MM.1S (cell line): ENCODE measurements around the gene MLANA.
"Not testable (repeated sequence)": the region's sequence is repeated elsewhere in the genome, so short reads cannot be mapped to it uniquely, and the experiment has no call there.

Source experiments
- DNase-seq: peaks from one replicate; pipeline ENCODE4 v3.0.0-alpha.2; 2015
- H2AFZ ChIP-seq: fragments of 300-600 bp; sonication (generic); 2 replicates; pipeline ENCODE4 v1.6.0; 2016; ENCODE audit warnings: antibody characterized with exemption, low read length
- H3F3A ChIP-seq: fragments of 300-600 bp; sonication (generic); 2 replicates; pipeline ENCODE4 v1.6.1; 2016; ENCODE audit warnings: mild to moderate bottlenecking, antibody characterized with exemption, low read length, moderate library complexity, mixed read lengths; ENCODE audit not compliant: insufficient read depth
- H3K27ac ChIP-seq: fragments of 300-600 bp; sonication (generic); 2 replicates; pipeline ENCODE4 v1.5.1; 2016; ENCODE audit warnings: mild to moderate bottlenecking, low read length
- H3K27me3 ChIP-seq: fragments of 300-600 bp; sonication (generic); replicated peaks from 2 replicates; pipeline ENCODE4 v1.6.0; 2016; ENCODE audit warnings: low read length; ENCODE audit not compliant: insufficient read depth
- H3K36me3 ChIP-seq: fragments of 300-600 bp; sonication (generic); replicated peaks from 2 replicates; pipeline ENCODE4 v1.6.1; 2016; ENCODE audit warnings: mild to moderate bottlenecking, low read length, mixed read lengths; ENCODE audit not compliant: insufficient read depth
- H3K4me1 ChIP-seq: fragments of 300-600 bp; sonication (generic); 2 replicates; pipeline ENCODE4 v1.6.1; 2016; ENCODE audit warnings: low read length, mixed read lengths
- H3K4me2 ChIP-seq: fragments of 300-600 bp; sonication (generic); 2 replicates; pipeline ENCODE4 v1.6.0; 2016; ENCODE audit warnings: low read depth, low read length
- H3K4me3 ChIP-seq: fragments of 300-600 bp; sonication (generic); 2 replicates; pipeline ENCODE4 v1.5.1; 2016; ENCODE audit warnings: low read length, mixed read lengths
- H3K79me2 ChIP-seq: fragments of 300-600 bp; sonication (generic); 2 replicates; pipeline ENCODE4 v1.6.1; 2016; ENCODE audit warnings: mixed run types, low read length, mixed read lengths
- H3K9ac ChIP-seq: fragments of 300-600 bp; sonication (generic); 2 replicates; pipeline ENCODE4 v1.6.1; 2016; ENCODE audit warnings: low read length, mixed read lengths
- H3K9me2 ChIP-seq: fragments of 300-600 bp; sonication (generic); replicated peaks from 2 replicates; pipeline ENCODE4 v1.6.1; 2016; ENCODE audit warnings: mild to moderate bottlenecking, low read length, mixed read lengths; ENCODE audit not compliant: insufficient read depth
- H3K9me3 ChIP-seq: fragments of 300-600 bp; sonication (generic); replicated peaks from 2 replicates; pipeline ENCODE4 v1.6.1; 2016; ENCODE audit warnings: mild to moderate bottlenecking, low read length, mixed read lengths; ENCODE audit not compliant: insufficient read depth
- H4K20me1 ChIP-seq: fragments of 300-600 bp; sonication (generic); 2 replicates; pipeline ENCODE4 v1.6.1; 2016; ENCODE audit warnings: mild to moderate bottlenecking, low read length, moderate library complexity, mixed read lengths; ENCODE audit not compliant: insufficient read depth
- EZH2 ChIP-seq: fragments of 300-600 bp; sonication (generic); optimal IDR thresholded peaks from 2 replicates; pipeline ENCODE3; 2017; ENCODE audit warnings: low read depth, mild to moderate bottlenecking, antibody characterized with exemption, low read length, mixed read lengths
- EZH2phosphoT487 ChIP-seq: fragments of 300-600 bp; sonication (generic); IDR thresholded peaks from 2 replicates; pipeline ENCODE4 v1.6.1; 2018; ENCODE audit warnings: antibody characterized with exemption, low read length
- TF ChIP-seq, protein P1 (sequence below): fragments of 300-600 bp; sonication (generic); IDR thresholded peaks from 2 replicates; pipeline ENCODE4 v1.5.1; 2016; ENCODE audit warnings: antibody characterized with exemption, low read length, mixed read lengths

MLANA gene

DNA sequence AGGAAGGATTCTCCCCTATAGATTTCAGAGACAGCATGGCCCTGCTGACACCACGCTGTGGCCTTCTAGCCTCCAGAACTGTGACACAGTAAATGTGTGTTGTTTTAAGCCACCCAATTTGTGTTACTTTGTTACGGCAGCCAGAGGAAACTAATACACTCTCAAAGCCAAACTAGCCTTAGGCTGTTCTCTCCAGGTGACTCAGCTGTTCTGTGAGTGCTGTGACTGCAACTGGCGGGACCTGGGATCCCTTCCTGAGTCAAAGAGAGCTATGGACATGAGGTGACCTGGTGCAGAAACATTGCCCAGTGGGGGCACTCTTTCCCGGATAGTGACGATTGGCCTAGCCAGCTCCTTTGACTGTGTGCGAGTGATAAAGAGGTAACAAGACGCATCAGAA is 14.0 kb upstream of the MLANA start:
- Histone ChIP-seq H3K27ac (no peak overlapping the region), H3K4me1 (no peaks in the 10 kb centered on the region), H3F3A (no peaks in the 10 kb centered on the region), H4K20me1 (no peaks in the 10 kb centered on the region), H3K9me2 (no peaks in the 10 kb centered on the region), H3K9me3 (no peaks in the 10 kb centered on the region), H3K79me2 (no peaks in the 10 kb centered on the region), H2AFZ (no peak overlapping the region), H3K27me3 (no peaks in the 10 kb centered on the region), H3K4me2 (no peak overlapping the region), H3K4me3 (no peak overlapping the region), H3K9ac (no peak overlapping the region), H3K36me3 (no peaks in the 10 kb centered on the region)
- TF ChIP-seq EZH2phosphoT487 (no peak), EZH2 (no peak)
- TF ChIP-seq, protein P1, sequence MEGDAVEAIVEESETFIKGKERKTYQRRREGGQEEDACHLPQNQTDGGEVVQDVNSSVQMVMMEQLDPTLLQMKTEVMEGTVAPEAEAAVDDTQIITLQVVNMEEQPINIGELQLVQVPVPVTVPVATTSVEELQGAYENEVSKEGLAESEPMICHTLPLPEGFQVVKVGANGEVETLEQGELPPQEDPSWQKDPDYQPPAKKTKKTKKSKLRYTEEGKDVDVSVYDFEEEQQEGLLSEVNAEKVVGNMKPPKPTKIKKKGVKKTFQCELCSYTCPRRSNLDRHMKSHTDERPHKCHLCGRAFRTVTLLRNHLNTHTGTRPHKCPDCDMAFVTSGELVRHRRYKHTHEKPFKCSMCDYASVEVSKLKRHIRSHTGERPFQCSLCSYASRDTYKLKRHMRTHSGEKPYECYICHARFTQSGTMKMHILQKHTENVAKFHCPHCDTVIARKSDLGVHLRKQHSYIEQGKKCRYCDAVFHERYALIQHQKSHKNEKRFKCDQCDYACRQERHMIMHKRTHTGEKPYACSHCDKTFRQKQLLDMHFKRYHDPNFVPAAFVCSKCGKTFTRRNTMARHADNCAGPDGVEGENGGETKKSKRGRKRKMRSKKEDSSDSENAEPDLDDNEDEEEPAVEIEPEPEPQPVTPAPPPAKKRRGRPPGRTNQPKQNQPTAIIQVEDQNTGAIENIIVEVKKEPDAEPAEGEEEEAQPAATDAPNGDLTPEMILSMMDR: no peak
- no peak for DNase-seq

DNA sequence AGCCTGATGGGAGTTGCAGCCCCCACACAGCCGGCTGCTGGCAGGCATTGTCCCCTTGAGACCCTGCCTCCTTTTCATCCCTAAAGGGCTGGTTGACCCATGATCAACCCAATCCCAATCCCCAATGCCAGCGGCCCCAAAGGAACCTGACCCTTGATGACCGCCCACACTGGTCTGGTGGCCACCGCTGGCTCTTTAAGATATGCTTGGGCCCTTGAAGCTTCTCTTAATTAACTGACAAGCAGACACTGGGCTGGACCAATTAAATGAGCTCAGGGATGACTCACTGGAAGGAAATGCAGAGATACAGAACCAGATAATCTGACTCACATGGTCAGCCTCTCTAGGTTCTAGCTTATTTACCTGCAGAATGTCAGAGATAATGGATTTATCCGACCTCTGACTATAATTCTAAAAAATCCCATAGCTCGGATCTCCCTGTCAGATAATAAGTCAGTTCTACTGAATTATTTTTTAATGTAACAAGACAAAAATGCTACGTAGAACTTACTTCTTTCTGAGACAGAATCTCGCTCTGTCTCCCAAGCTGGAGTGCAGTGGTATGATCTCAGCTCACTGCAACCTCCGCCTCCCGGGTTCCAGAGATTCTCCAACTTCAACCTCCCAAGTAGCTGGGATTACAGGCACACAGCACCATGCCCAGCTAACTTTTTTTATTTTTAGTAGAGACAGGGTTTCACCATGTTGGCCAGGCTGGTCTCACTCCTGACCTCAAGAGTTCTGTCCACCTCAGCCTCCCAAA is 11.1 kb upstream of the MLANA start:
- Histone ChIP-seq H3F3A (no peaks in the 10 kb centered on the region), H3K9ac (no peak overlapping the region), H4K20me1 (no peaks in the 10 kb centered on the region), H3K36me3 (no peaks in the 10 kb centered on the region), H3K27ac (no peak overlapping the region), H3K9me3 (no peaks in the 10 kb centered on the region), H3K79me2 (no peaks in the 10 kb centered on the region), H3K4me3 (no peak overlapping the region), H3K9me2 (no peaks in the 10 kb centered on the region), H3K4me1 (no peaks in the 10 kb centered on the region), H3K27me3 (no peaks in the 10 kb centered on the region), H3K4me2 (no peak overlapping the region), H2AFZ (no peak overlapping the region)
- no peak for TF ChIP-seq EZH2
- no peak for TF ChIP-seq EZH2phosphoT487
- TF ChIP-seq, protein P1: no peak
- no peak for DNase-seq

DNA sequence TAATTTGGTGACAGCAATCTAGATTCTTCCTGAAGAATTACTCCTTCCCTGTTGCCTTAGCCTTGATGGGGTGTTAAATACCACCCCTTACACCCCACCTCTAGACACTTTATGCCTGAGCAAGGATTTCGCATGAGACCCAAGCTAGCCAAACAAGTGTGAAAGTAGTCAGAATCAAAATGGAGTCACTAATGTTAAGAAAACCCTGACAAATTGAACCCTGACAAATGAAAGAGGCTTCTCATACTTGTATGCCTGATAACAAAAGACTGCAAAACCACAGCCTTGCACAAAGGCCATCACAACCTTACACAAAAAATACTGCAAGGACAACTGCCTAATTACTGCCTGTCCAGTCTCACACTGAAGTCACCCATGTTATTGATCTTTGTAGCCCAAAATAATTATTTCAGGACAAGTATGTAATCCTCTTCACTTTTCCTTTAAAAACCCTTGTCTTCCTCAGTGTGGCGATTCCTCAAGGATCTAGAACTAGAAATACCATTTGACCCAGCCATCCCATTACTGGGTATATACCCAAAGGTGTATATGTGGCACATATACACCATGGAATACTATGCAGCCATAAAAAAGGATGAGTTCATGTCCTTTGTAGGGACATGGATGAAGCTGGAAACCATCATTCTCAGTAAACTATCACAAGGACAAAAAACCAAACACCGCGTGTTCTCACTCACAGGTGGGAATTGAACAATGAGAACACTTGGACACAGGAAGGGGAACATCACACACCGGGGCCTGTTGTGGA is 8.3 kb upstream of the MLANA start:
- not testable (repeated sequence) for H3K27me3 ChIP-seq, H3K4me2 ChIP-seq, H3K9me3 ChIP-seq, H3K4me1 ChIP-seq, H3K27ac ChIP-seq, H3F3A ChIP-seq, H4K20me1 ChIP-seq, H3K36me3 ChIP-seq, H2AFZ ChIP-seq, DNase-seq, H3K9me2 ChIP-seq, H3K4me3 ChIP-seq, H3K79me2 ChIP-seq, H3K9ac ChIP-seq

DNA sequence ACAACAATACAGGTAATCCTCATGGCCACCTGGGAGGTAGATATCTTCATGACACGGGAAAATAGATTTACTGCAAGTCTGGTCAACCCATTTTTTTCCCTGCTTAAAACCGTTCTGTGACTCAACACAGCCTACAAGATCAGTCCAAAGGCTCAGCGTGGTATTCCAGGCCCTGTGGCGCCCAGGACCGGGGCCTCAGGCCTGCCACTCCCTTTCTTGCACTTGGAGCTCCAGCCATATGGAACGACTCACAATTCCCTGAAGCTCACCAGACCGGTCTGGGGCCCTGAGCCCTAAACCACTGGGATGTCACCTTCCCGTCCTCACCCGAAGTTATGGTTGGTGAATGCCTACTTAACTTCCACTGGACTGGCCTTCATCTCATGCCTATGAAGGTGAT is 6.5 kb upstream of the MLANA start:
- no peak for TF ChIP-seq EZH2phosphoT487
- no peak for TF ChIP-seq EZH2
- TF ChIP-seq, protein P1: no peak
- H3K4me1 ChIP-seq: no peaks in the 10 kb centered on the region
- H3K27me3 ChIP-seq: no peaks in the 10 kb centered on the region
- H3K4me2 ChIP-seq: no peak overlapping the region
- no peaks in the 10 kb centered on the region for H3K9me2 ChIP-seq
- no peak overlapping the region for H2AFZ ChIP-seq
- no peak overlapping the region for H3K27ac ChIP-seq
- H3K79me2 ChIP-seq: no peaks in the 10 kb centered on the region
- H3K9ac ChIP-seq: no peak overlapping the region
- DNase-seq: no peak
- no peaks in the 10 kb centered on the region for H3K9me3 ChIP-seq
- H4K20me1 ChIP-seq: no peaks in the 10 kb centered on the region
- H3K4me3 ChIP-seq: no peak overlapping the region
- H3F3A ChIP-seq: no peaks in the 10 kb centered on the region
- no peaks in the 10 kb centered on the region for H3K36me3 ChIP-seq
